HG03571 (cell line): ENCODE data around the gene DOHH.
A peak's percentile ranks its signal among the peaks of the same experiment; 100 is the strongest.

ENCODE experiments used
- ATAC-seq: cut with Tn5 transposase; IDR thresholded peaks from one replicate; pipeline ENCODE4 v1.9.1; 2021; ENCODE audit not compliant: unreplicated experiment

DOHH gene

GRCh38 chr19:3505598-3506383 lies 5.3 kb upstream of the DOHH start, which contains the start of gene FZR1:
Gene FZR1, plus strand, starts transcription at chr19:3506311. Its CDS starts 16,679 bp downstream, at chr19:3522990.
- peak; percentile 75 for ATAC-seq

- ATAC-seq, result no peak
Measured at GRCh38 chr19:3504735-3505134, 4.3 kb upstream of the DOHH start.

GRCh38 chr19:3503036-3503572 lies 2.6 kb upstream of the DOHH start:
- no peak for ATAC-seq

- no peak for ATAC-seq
Measured at GRCh38 chr19:3501780-3502179, 1.3 kb upstream of the DOHH start.

DNA sequence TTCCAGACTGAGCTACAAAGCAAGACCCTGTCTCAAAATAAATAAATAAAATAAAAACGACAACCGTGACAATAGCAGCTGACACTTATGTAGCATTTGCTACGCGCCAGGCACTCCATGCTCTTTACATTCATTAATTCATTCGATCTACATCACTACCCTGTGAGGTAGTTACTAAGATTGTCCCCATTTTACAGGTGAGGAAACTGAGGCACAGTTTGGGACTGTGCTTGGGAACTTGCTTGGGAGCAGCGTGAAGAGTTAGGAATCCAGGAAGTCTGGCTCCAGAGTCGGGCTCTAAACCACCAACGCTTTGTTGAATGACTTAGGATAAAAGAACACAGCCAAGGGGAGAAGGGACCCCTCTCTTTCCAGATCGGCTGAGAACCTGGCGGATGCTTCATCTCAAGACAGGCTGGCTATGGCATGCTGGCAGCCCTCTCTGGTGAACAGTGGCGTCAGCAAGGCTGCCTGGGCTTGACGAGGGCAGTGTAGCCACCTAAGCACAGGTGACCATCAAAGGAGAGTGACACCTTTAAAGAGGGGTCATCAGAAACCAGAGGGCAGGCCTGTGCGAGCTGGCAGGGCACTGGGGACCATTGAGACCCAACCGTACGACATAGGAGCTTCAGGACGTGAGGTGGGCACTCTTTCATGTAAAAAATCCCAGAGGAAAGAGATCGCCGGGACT lies 591 bp downstream of the DOHH start:
- no peak for ATAC-seq

DNA sequence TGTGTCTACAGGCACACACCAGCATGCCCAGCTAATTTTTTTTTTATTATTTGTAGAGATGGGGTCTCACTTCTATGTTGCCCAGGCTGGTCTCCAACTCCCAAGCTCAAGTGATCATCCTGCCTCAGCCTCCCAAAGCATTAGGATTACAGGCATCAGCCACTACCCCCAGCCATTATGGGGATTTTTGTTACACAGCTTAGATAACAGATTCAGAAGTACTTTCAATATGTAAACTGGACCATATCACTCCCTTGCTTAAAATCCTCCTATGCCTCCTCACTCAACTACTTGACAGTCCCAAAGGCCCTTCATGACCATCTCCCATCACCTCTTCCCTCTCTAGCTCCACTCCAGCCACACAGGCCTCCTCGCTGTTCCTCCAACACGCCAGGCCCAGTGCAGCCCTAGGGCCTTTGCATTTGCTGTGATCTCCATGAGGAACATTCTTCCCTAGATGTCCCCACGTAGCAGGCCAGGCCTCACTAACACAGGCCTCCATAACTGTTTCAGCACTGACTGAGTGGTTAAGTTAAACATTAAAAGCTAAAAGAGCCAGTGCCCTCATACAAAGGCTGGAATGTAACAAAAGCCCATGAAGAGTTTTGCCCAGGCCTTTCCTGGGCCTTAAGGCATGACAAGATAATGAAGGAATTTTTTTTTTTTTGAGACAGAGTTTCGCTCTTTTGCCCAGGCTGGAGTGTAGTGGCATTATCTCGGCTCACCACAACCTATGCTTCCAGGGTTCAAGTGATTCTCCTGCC lies 2.5 kb downstream of the DOHH start:
- no peak for ATAC-seq

GRCh38 chr19:3496392-3497273 lies 3.8 kb downstream of the DOHH start:
- ATAC-seq, result no peak

DNA sequence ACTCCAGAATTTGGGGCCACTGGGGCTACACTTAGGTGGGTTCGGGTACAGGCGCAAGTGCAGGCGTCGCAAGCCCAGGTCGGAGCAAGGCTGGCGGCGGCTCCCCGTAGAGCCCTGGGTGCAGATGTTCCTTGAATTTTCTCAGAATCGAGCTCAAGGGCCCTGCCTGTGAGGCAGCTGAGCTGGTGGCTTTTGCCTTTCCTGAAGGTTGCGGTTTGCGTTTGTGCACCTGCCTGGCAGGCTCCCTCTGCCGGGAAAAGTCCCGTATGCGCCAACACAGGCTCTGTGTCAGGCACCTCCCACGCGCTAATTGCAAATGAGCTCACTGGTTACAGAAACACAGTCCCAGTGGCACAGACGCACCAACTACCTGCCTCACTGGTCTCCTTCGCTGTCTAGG lies 5.9 kb downstream of the DOHH start:
- ATAC-seq, result no peak

- no peak for ATAC-seq
Measured at GRCh38 chr19:3494051-3494450, 6.4 kb downstream of the DOHH start.

DNA sequence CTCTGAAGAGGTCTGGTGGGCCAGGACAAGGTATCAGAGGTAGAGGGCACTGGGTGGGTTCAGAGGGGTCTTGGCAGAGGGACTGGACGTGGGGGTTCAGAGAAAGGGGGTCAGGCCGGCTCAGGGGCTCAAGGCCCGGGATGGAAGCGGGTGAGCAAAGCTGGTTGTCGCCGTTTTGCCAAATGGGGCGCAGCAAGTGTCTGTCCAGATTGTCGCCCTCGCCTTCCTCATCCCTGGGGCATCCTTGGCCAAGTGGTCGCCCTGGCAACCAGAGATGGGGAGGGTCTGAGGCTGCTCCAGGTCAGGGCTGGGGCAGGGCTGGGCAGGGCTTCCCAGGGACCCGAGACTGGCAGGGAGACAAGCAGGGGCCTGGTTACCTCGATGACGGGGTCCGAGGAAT lies 6.8 kb downstream of the DOHH start:
- ATAC-seq, result no peak

DNA sequence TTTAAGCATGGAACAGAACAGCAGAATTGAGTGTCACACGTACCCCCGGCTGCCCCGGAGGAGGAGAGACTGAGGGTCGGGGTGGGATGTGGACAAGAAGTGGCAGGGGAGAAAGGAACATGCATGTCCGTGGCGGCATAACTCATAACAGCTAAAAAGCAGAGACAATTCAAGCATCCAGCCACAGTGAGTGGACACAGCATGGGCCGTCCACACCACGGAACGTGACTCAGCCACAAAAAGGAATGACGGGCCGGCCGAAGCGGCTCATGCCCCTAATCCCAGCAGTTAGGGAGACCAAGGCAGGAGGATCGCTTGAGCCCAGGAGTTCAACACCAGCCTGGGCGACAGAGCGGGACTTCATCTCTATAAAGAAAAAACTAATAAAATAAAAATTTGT lies 7.6 kb downstream of the DOHH start:
- no peak for ATAC-seq

DNA sequence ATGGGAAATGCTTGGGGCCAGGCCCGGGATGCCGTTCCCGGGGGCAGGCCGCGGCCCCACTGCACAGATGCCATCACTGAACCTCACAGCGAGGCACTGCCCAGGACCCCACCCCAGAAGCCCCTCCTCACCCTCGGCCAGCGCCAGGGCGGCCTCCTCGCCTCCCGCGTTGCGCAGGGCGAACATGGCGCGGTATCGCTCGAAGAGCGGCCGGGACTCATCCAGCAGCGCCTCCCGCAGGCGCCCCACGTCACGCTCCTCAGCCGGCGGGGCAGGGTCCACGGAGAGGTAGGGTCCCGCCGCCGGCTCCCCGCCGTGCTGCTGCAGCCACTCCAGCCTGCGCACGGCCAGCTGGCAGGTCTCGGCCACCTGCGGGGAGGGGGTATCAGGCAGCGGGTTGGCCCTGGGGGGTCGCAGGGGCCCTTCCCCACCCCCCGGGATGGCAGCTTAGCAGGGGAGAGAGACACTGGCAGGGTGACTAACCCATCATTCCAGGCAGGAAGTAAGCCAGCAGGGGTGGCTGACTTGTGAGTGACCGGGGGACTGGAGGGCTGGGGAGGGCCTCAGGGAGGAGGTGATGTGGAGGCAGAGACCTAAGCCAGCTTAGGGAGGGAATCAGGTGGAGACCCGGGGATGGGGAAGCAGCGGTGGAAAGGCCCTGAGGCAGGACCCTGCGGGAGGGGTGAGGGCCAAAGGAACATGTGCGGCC lies 8.2 kb downstream of the DOHH start:
- no peak for ATAC-seq

DNA sequence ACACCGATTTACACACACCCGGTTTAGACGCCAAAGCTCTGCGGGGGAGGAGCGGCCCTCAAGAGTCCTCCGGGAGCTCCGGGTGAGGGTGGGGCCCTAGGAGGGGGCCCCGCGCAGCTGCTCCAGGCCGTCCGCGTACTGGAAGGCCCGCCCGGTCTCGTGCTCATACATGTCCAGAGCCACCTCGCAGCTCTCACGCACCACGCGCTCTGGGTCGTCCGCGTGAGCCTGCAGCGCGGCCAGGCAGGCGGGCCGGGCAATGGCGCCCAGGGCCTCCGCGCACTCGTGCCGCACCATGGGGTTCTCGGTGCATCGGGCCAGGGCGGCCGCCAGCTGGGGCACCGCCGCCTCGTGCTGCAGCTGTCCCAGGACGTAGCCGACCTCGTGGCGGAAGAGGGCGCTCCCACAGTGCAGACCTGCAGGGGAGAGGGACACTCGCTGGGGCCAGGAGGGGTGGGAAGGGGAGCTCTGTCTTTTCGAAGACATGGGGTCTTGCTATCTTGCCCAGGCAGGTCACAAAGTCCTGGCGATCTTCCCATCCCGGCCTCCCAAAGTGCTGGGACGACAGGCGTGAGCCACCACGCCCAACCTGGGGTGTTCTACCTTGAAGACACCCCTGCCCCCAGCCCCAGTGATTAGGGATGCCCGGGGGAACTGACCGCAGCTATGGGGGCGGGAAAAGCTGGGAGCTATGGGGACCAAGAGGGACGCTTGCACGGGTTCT lies 8.9 kb downstream of the DOHH start:
- no peak for ATAC-seq

- ATAC-seq, result no peak
Measured at GRCh38 chr19:3483226-3483628, 17.2 kb downstream of the DOHH start, which contains the start of gene SMIM44. Gene SMIM44, minus strand, starts transcription at chr19:3483441. Its CDS starts 38 bp downstream, at chr19:3483403.

DNA sequence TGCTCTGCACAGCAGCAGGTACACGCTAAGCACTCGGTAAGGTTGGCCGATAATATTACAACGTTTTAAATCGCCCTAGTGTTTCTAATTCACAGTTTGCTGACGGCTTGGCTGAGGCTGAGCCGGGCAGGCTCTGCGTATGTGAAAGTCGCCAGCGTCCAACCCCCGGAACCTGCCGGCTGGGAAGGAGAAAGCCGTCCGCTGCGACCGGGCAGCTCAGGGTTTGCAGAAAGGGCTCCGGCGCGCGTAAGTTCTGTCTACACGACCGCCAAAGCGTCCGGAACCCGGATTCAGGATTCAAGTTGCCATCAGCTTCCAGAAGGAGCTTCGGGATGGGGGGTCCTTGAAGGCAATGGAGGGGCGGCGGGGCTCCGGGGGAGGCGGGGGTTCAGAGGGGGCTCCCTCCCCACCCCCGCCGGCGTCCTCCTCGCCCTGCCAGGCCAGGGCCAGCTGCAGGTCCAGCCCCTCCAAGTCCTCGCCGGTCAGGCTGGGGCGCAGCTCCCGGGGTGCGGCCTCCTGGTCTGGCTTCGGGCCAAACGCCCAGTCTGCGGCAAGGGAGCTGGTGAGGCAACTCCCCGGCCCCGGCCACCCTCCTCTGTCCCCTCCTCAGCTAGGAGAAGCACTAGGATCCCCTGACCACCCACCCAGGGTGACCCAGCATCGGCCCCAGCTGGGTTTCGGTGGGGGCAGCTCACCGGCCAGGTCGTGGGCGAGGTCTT lies 17.8 kb downstream of the DOHH start:
- no peak for ATAC-seq

DNA sequence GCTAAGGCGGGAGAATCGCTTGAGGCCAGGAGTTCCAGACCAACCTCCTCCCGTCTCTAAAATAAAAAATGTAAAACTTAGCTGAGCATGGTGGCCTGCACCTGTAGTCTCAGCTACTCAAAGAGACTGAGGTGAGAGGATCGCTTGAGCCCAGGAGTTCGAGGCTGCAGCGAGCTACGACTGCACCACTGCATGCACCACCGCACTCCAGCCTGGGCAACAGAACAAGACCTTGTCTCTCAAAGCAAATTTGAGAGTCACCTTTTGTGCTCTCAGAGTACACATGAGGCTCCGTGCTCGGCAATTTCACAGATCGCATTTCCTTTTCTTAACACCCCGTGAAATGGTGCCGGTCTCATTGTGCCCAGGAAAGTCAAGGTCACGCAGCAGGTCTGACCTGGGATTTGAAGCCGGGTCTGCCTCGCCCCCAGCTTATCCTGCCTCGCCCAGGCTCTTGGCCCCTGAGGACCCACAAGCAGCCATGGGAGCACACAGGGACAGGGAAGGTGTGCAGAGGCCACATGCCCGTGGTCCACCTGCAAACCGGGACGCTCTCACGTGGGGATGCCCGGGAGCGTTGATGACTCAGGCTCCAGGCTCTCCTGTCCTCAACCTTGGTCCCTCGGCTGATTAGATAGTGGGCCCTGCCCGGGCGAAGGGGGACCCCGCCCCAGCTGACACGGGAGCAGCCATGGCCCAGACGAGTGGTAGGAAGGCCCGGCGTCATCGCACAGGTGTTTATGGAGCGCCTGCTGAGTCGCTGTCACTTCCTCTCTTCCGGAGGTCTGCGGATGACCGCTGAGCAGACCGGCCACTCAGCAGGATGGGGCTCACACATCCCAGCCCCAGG lies 19.0 kb downstream of the DOHH start:
- no peak for ATAC-seq

DNA sequence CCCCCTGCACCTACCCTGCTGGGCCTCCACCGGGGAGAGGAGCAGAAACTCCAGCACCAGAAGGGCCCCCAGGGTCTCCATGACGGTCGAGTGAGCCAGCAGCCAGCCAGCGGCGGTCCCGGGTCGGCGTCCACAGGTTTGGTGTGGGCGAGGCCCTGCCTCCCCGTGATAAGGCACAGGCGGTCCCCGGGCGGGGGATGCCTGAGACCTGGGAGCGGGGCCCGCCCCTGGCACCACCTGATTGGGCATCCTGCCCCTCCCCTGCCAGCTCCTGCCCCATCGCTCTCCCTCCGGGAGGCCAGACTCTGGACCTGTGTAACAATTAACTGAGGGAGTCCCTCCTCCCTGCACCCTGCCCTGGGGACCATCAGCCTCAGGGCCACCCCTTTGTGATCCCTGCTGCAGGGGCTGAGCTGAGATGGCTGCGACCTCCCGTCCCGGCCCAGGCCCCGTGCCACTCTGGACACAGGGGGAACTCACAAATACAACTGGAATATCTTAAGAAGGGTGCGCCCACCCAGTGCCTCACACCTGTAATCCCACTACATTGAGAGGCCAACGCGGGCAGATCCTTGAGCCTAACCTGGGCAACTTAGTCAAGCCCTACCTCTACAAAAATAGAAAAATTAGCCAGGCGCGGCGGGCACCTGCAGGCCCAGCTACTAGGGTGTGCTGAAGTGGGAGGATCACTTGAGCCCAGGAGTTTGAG lies 19.9 kb downstream of the DOHH start, which contains the start of gene SMIM24:
SMIM24 (minus strand) TSS at position 143 of the 709 bp plus-strand sequence; CDS start at position 81, 62 bp downstream.
- ATAC-seq, result no peak
